Measurements from ENCODE around the gene TRIM17. TPM values are rescaled to one million over a fixed set of nuclear protein-coding genes. Genes with fewer than 3 reads are reported as not detected.

The TRIM17 gene
- total and polyA plus RNA-seq, 9 of the 15 experiments (the other 6 are each of a cell fraction or from before 2014, with no cell fraction given): not detected

DNA sequence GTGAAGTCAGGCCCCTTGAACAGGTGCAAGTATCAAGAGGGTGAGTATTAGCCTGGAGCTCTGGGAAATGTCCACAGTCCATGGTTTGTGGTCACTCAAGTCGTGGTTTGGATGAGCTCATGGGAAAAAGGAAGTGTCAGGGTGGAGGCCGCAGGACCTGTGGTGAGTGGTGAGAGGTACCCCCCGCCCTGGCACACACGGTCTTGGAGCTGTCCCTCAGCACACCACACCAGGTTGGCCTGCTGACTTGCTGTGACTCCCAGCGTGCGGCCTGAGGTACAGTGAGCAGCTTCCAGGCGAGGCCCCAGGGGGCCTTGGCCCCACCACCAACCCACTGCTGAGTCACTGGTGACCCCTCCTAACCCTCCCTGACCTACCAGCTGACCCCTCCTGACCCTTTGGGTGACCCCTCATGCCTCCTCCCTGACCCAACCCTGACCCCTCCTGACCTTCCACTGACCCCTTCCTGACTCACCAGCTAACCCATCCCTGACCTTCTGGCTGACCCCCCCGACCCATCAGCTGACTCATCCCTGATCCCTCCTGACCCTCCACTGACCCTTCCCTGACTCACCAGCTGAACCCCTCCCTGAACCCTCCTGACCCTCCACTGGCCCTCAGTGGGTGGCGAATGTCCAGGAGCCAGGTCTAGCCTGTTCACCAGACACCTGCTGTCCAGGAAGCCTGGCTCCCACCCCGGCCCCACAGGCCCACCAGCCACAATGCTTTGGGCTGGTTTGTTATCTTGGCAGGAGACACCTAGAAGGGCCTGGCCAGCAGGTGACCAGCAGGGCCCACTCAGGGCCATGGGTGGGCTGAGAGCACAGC, 35.7 kb upstream of the TRIM17 start (continued):
- TF ChIP-seq MEF2D (tag; conservative IDR thresholded peaks at IDR 0.05; ENCODE audit: low read depth) (peak; percentile 34; the same call in 1 of the 2 replicates), ETS2 (tag; IDR thresholded peaks at IDR 0.05; ENCODE audit: borderline replicate concordance, poor library complexity, severe bottlenecking) (no peak), ZNF408 (CRISPR knock-in tag; IDR thresholded peaks at IDR 0.05; ENCODE audit: low read depth) (no peak), TBL1XR1 (IDR thresholded peaks at IDR 0.05; ENCODE audit: low read length in 2 of 2) (peak in 1 of 2 experiments; percentile 60; a peak in 1 of 4 replicates), MTA2 (IDR thresholded peaks at IDR 0.05; ENCODE audit: low read depth) (peak; percentile 76), SPI1 (IDR thresholded peaks at IDR 0.05; ENCODE audit: borderline replicate concordance, low read depth, low read length) (peak; percentile 61; the same call in 1 of the 2 replicates), EP300 (IDR thresholded peaks at IDR 0.05; ENCODE audit: low read length) (peak; percentile 70), RCOR1 (IDR thresholded peaks at IDR 0.05; ENCODE audit: borderline replicate concordance in 1 of 2, low read depth in 2 of 2, low read length in 2 of 2) (peak in 1 of 2 experiments; percentile 85; a peak in 3 of 4 replicates), NEUROD1 (IDR thresholded peaks at IDR 0.05; ENCODE audit: borderline replicate concordance, low read depth, low read length, partially characterized antibody) (peak; percentile 21), CHD2 (IDR thresholded peaks at IDR 0.05; ENCODE audit: low read depth, low read length) (no peak), ATF2 (CRISPR knock-in tag; IDR thresholded peaks at IDR 0.05) (0 out of 2 replicates have a peak, but pooled peaks have one; percentile 36), ZC3H8 (IDR thresholded peaks at IDR 0.05) (no peak), ZBTB1 (CRISPR knock-in tag; IDR thresholded peaks at IDR 0.05; ENCODE audit: borderline replicate concordance, low read depth) (0 out of 2 replicates have a peak, but pooled peaks have one; percentile 54), POLR2A (conservative IDR thresholded peaks at IDR 0.05) (peak; percentile 42), RBFOX2 (IDR thresholded peaks at IDR 0.05; ENCODE audit: low read depth, low read length) (peak; percentile 67), SETDB1 (IDR thresholded peaks at IDR 0.05; ENCODE audit: low read length) (peak; percentile 89), EHMT2 (IDR thresholded peaks at IDR 0.05) (0 out of 2 replicates have a peak, but pooled peaks have one; percentile 15), POU5F1 (IDR thresholded peaks at IDR 0.05; ENCODE audit: borderline replicate concordance, low read depth, low read length, partially characterized antibody) (no peak)
- TF ChIP-seq, protein P1, sequence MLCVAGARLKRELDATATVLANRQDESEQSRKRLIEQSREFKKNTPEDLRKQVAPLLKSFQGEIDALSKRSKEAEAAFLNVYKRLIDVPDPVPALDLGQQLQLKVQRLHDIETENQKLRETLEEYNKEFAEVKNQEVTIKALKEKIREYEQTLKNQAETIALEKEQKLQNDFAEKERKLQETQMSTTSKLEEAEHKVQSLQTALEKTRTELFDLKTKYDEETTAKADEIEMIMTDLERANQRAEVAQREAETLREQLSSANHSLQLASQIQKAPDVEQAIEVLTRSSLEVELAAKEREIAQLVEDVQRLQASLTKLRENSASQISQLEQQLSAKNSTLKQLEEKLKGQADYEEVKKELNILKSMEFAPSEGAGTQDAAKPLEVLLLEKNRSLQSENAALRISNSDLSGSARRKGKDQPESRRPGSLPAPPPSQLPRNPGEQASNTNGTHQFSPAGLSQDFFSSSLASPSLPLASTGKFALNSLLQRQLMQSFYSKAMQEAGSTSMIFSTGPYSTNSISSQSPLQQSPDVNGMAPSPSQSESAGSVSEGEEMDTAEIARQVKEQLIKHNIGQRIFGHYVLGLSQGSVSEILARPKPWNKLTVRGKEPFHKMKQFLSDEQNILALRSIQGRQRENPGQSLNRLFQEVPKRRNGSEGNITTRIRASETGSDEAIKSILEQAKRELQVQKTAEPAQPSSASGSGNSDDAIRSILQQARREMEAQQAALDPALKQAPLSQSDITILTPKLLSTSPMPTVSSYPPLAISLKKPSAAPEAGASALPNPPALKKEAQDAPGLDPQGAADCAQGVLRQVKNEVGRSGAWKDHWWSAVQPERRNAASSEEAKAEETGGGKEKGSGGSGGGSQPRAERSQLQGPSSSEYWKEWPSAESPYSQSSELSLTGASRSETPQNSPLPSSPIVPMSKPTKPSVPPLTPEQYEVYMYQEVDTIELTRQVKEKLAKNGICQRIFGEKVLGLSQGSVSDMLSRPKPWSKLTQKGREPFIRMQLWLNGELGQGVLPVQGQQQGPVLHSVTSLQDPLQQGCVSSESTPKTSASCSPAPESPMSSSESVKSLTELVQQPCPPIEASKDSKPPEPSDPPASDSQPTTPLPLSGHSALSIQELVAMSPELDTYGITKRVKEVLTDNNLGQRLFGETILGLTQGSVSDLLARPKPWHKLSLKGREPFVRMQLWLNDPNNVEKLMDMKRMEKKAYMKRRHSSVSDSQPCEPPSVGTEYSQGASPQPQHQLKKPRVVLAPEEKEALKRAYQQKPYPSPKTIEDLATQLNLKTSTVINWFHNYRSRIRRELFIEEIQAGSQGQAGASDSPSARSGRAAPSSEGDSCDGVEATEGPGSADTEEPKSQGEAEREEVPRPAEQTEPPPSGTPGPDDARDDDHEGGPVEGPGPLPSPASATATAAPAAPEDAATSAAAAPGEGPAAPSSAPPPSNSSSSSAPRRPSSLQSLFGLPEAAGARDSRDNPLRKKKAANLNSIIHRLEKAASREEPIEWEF (CRISPR knock-in tag; IDR thresholded peaks at IDR 0.05): no peak
- TF ChIP-seq, protein P2, sequence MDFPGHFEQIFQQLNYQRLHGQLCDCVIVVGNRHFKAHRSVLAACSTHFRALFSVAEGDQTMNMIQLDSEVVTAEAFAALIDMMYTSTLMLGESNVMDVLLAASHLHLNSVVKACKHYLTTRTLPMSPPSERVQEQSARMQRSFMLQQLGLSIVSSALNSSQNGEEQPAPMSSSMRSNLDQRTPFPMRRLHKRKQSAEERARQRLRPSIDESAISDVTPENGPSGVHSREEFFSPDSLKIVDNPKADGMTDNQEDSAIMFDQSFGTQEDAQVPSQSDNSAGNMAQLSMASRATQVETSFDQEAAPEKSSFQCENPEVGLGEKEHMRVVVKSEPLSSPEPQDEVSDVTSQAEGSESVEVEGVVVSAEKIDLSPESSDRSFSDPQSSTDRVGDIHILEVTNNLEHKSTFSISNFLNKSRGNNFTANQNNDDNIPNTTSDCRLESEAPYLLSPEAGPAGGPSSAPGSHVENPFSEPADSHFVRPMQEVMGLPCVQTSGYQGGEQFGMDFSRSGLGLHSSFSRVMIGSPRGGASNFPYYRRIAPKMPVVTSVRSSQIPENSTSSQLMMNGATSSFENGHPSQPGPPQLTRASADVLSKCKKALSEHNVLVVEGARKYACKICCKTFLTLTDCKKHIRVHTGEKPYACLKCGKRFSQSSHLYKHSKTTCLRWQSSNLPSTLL (IDR thresholded peaks at IDR 0.05): 0 out of 2 replicates have a peak, but pooled peaks have one; percentile 65

Data from K562 (cell line).